Smooth muscle cell (in vitro differentiated cells): ENCODE measurements around the gene EPHX1. TPM values are rescaled to one million over a fixed set of nuclear protein-coding genes. Genes with fewer than 3 reads are reported as not detected.

ENCODE experiments used
- DNase-seq: peaks from one replicate; lab custom pipeline; 2025; ENCODE audit not compliant: unreplicated experiment; lab: John Stamatoyannopoulos, UW
- H2AFZ ChIP-seq: fragments of 200-600 bp; sonication (generic); 2 replicates; pipeline ENCODE4 v1.6.0; 2016; ENCODE audit warnings: antibody characterized with exemption, low read depth, mild to moderate bottlenecking
- H3F3A ChIP-seq: fragments of 200-600 bp; sonication (generic); 2 replicates; pipeline ENCODE4 v1.6.0; 2017; ENCODE audit warnings: antibody characterized with exemption, low read depth
- H3K27ac ChIP-seq: fragments of 200-600 bp; sonication (generic); 2 replicates; pipeline ENCODE4 v1.5.1; 2016; ENCODE audit warnings: low read depth, mild to moderate bottlenecking
- H3K27me3 ChIP-seq: fragments of 200-600 bp; sonication (generic); 2 replicates; pipeline ENCODE4 v1.6.1; 2016; ENCODE audit warnings: low read depth, mild to moderate bottlenecking
- H3K36me3 ChIP-seq: fragments of 200-600 bp; sonication (generic); 2 replicates; pipeline ENCODE4 v1.5.1; 2016; ENCODE audit warnings: low read depth
- H3K4me1 ChIP-seq: fragments of 200-600 bp; sonication (generic); 2 replicates; pipeline ENCODE4 v1.5.1; 2016; ENCODE audit warnings: low read depth
- H3K4me2 ChIP-seq: fragments of 200-600 bp; sonication (generic); 2 replicates; pipeline ENCODE4 v1.6.0; 2016; ENCODE audit warnings: mild to moderate bottlenecking
- H3K4me3 ChIP-seq: fragments of 200-600 bp; sonication (generic); 2 replicates; pipeline ENCODE4 v1.5.1; 2016; ENCODE audit warnings: mild to moderate bottlenecking
- H3K79me2 ChIP-seq: fragments of 200-600 bp; sonication (generic); 2 replicates; pipeline ENCODE4 v1.6.0; 2016; ENCODE audit warnings: low read depth, mild to moderate bottlenecking
- H3K9ac ChIP-seq: fragments of 200-600 bp; sonication (generic); 2 replicates; pipeline ENCODE4 v1.6.0; 2016; ENCODE audit warnings: low read depth
- H3K9me3 ChIP-seq: fragments of 200-600 bp; sonication (generic); replicated peaks from 2 replicates; pipeline ENCODE4 v1.5.1; 2016; ENCODE audit warnings: low read depth
- H4K20me1 ChIP-seq: fragments of 200-600 bp; sonication (generic); 2 replicates; pipeline ENCODE4 v1.6.0; 2016; ENCODE audit warnings: low read depth
- CTCF ChIP-seq: fragments of 200-600 bp; sonication (generic); IDR thresholded peaks from 2 replicates; pipeline ENCODE4 v1.5.1; 2017; ENCODE audit warnings: borderline replicate concordance, mild to moderate bottlenecking, antibody characterized with exemption; ENCODE audit not compliant: insufficient read depth, poor library complexity, severe bottlenecking
- WGBS: methylation state at CpG from one replicate; pipeline ENCODE4 v1.1.7; 2016; ENCODE audit warnings: low lambda C conversion rate; 5-methylcytosine and 5-hydroxymethylcytosine counted together
- polyA plus RNA-seq: library from polyadenylated mRNA; unstranded; fragments of >200 nt; fragmentation: Nextera tagmentation; extraction: Ambion mirVana; gene quantifications from 2 replicates; pipeline ENCODE4 v1.2.1, GENCODE V29; 2016
- total RNA-seq: library from RNA; depleted of rRNA; stranded (reverse); fragments of >200 nt; gene quantifications from 2 replicates; pipeline ENCODE4 v1.2.3, GENCODE V29; 2014

EPHX1 gene
- total and polyA plus RNA-seq, 2 experiments from 2014 or later = 16.1 to 22.2 TPM

GRCh38 chr1:225861834-225862580 lies 52.1 kb downstream of the EPHX1 start:
- Histone ChIP-seq H3K4me2 (no peak overlapping the region), H3K27me3 (no peaks in the 10 kb centered on the region), H3K79me2 (no peaks in the 10 kb centered on the region), H3K27ac (no peak overlapping the region), H2AFZ (no peak overlapping the region), H3K9me3 (no peaks in the 10 kb centered on the region), H3K4me1 (no peaks in the 10 kb centered on the region), H3K4me3 (no peak overlapping the region), H3F3A (peaks cover 18% of the 10 kb centered on the region), H3K9ac (no peak overlapping the region), H3K36me3 (no peaks in the 10 kb centered on the region), H4K20me1 (peaks cover 6% of the 10 kb centered on the region)
- no peak for TF ChIP-seq CTCF
- no peak for DNase-seq
- WGBS = 95% methylated on average over 13 of the region's 13 CpGs

GRCh38 chr1:225862581-225862950 lies 52.6 kb downstream of the EPHX1 start:
- Histone ChIP-seq H4K20me1 (peaks cover 6% of the 10 kb centered on the region), H3K27ac (no peak overlapping the region), H3K4me2 (no peak overlapping the region), H3K36me3 (no peaks in the 10 kb centered on the region), H3K9ac (no peak overlapping the region), H3K27me3 (no peaks in the 10 kb centered on the region), H3K9me3 (no peaks in the 10 kb centered on the region), H3K79me2 (no peaks in the 10 kb centered on the region), H2AFZ (no peak overlapping the region), H3F3A (peaks cover 18% of the 10 kb centered on the region), H3K4me3 (no peak overlapping the region), H3K4me1 (no peaks in the 10 kb centered on the region)
- 95% methylated on average over 13 of the region's 13 CpGs for WGBS
- no peak for TF ChIP-seq CTCF
- no peak for DNase-seq

- Histone ChIP-seq H2AFZ (no peak overlapping the region), H3K4me3 (no peak overlapping the region), H3F3A (peaks cover 18% of the 10 kb centered on the region), H3K36me3 (no peaks in the 10 kb centered on the region), H3K9me3 (no peaks in the 10 kb centered on the region), H3K9ac (no peak overlapping the region), H3K27ac (no peak overlapping the region), H3K4me2 (no peak overlapping the region), H3K4me1 (no peaks in the 10 kb centered on the region), H3K27me3 (no peaks in the 10 kb centered on the region), H4K20me1 (peaks cover 6% of the 10 kb centered on the region), H3K79me2 (no peaks in the 10 kb centered on the region)
- no peak for TF ChIP-seq CTCF
- 96% methylated on average over 5 of the region's 5 CpGs for WGBS
- DNase-seq = no peak
Observed at GRCh38 chr1:225863167-225863566, 53.2 kb downstream of the EPHX1 start.

- Histone ChIP-seq H3K9ac (no peak overlapping the region), H3K27me3 (no peaks in the 10 kb centered on the region), H3K4me1 (no peaks in the 10 kb centered on the region), H4K20me1 (peaks cover 6% of the 10 kb centered on the region), H3K9me3 (no peaks in the 10 kb centered on the region), H3K4me2 (peak overlapping the region; percentile 37), H3K36me3 (peaks cover 3% of the 10 kb centered on the region), H3K4me3 (no peak overlapping the region), H3F3A (peaks cover 18% of the 10 kb centered on the region), H3K27ac (peak overlapping the region; percentile 46), H2AFZ (no peak overlapping the region), H3K79me2 (no peaks in the 10 kb centered on the region)
- WGBS = 96% methylated on average over 13 of the region's 13 CpGs
- TF ChIP-seq CTCF = no peak
- DNase-seq = no peak
Observed at GRCh38 chr1:225865514-225865913, 55.6 kb downstream of the EPHX1 start.
